Activated T-cell treated with anti-CD3 and anti-CD28 coated beads for 48 hours (primary cell): ENCODE measurements around the gene TRIO.

Experiments used
- DNase-seq: peaks from one replicate; pipeline ENCODE4 v3.0.0-alpha.2; 2020; ENCODE audit warnings: low read depth

TRIO gene

GRCh38 chr5:14226554-14226953, 83.4 kb downstream of the TRIO start:
- no peak for DNase-seq

DNA sequence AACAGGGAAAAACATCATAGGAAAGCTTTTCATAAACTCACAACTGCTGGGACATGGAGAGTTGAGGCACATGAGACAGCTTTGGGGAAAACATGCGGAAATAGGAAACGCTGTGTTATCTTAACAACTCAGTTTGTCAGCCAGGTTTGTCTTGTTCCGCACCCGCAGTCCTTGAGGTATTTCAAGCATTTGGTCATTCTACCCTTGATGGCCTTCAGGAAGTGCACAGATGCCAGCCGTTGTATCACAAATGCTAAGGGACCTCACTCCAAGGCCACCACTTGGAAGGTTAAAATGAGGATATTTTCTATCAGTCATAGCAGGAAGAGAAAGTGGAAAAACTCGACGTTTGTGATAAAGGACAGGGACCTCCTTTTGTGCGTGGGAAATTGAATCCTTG, 83.8 kb downstream of the TRIO start:
- DNase-seq: no peak

DNA sequence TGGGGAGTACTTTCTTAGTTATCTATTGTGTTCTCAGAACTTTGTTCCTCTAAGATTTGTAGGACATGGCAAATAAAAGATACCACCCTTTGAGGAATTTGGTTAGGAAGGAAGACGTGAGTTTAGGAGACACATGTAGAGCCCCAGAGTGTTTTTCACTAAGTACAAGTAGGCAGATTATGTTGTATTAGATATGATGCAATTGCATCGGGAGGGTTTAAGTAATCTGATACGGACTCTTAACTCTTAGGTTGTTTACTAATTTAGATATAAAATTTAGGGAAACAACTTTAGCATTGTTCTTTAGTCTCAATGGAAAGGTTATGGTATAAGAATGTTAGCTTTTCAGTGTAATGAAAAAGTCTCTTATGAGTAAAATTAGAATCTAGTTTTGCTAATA, 84.4 kb downstream of the TRIO start:
- DNase-seq: no peak

DNA sequence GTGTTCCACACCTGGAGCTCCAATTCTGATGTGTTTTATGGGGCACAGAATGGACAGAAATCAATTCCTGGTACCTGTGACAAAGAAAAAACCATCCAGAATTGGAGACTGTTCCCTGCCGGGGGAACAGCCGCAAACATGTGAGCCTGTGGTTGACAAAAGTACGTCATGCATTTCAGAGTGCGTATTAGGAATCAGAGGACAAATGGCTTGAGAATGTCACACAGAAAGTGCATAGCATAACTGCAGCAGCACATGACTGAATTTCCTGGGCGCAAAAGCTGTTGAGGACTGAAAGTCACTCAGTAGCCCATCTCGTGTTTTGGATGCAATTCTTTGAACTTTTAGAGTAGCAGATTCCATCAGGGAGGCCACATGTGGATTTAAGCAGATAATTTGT, 85.1 kb downstream of the TRIO start:
- no peak for DNase-seq

GRCh38 chr5:14229181-14229580, 86.0 kb downstream of the TRIO start:
- DNase-seq: no peak

DNA sequence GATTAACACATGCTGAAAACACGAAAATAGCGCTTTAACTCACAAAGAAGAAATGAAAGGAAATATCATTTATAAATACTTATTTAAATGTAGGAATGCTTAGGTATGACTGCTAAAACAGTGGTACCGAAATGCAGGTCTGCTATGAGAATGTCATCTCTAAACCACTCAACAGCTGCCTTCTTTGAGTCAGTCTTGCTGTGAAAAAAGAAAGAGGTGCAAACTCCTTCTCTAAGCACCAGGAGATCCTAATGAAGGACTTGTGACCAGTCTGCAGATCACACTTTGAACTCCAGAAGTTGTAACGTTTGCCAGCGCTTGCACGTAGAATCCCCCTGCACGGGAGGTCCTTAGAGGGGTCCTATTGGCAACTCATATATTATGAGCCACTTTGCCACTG, 86.6 kb downstream of the TRIO start:
- no peak for DNase-seq

DNA sequence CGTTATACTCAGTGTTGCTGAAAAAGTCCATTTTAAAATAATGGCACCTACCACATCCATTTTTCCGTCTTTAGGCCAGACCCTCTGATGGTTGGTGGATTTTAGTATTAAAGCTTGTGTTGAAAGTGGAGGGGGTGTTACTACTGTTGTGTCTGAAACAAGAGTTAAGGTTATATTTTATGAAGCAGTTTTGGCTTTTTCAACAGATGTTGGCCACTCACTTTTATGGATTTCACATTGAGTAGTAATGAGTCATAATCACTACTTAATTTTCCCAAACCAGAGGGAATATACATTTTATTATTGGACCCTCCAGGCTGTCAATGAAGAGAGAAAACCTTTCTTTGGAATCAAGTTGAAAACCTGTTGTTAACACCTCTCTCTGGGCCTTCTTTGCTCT, 88.0 kb downstream of the TRIO start:
- no peak for DNase-seq

DNA sequence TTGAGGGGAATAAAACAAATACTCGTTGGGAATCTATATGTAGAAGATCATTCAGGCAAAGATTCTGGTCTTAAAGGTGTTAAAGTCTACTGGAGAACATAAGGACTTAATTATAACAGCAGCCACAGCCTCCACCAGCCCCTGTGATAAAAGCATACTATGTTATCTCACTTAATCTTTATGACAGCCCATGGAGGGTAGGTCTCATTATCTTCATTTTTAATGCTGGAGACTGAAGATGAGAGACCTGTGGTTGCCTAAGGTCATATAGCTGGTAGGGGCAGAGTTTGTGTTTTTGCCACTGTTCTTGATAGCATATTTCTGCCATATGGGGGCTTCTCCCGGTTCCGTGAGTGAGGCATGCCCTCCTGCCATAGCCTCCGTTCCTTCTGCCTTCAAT, 88.7 kb downstream of the TRIO start:
- no peak for DNase-seq

GRCh38 chr5:14234204-14234603, 91.1 kb downstream of the TRIO start:
- no peak for DNase-seq

DNA sequence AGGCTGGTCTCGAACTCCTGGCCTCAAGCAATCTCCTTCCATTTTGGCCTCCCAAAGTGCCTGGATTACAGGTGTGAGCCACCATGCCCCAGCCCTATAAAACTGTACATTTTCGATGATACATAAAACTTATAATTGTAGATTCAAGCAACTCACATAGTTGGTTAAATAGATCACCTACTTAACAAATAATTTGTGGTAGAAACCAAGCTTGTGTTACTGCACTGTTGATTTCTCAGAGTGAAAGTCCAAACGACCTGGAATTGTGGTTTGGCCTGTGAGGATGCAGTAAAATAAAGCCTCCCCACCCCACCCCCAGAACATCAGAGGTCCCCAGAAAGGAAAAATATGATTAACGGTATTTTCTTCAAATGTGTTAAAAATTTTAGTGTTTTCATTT, 92.7 kb downstream of the TRIO start:
- DNase-seq: no peak

- no peak for DNase-seq
These were observed 93.6 kb downstream of the TRIO start for GRCh38 chr5:14236757-14237156.

- no peak for DNase-seq
These were observed 94.4 kb downstream of the TRIO start for GRCh38 chr5:14237317-14238086.

GRCh38 chr5:14238272-14238671, 95.1 kb downstream of the TRIO start:
- DNase-seq: no peak

DNA sequence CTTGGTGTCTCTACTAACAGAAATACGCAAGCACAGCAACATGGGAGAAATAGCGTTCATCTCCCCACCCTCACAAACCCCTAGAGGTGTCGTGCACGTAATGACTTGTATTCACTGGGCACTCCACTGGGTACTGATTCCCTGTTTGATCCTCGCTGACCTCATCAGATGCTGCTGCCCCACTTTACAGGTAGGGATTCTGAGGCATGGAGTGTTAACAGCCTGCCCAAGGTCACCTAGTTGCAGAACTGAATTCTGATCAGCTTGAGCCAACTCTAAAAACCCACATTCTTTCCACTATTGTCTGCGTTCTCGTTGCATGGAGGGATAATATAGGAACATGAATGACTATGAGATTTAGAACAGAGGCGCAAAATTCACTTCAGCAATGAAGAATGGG, 96.3 kb downstream of the TRIO start:
- no peak for DNase-seq

DNA sequence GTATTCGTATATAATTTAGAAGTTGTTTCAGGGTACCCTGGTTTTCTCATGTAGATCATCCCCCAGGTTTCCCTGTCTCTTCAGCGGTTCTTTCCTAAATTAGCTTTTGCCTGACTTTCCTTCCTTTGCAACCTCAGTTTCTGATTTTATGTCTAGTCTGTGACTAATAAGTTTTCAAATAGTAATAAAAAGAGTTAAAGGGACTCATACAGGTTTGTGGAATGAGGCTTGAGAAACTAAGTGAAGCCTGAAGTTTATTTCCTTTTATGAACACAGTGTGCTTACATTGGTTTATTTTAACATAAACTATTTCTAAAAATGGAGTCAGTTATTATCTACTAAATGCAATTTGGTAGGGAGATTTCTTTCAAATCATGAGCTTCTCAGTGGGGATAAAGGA, 96.8 kb downstream of the TRIO start:
- no peak for DNase-seq

- DNase-seq: no peak
These were observed 97.2 kb downstream of the TRIO start for GRCh38 chr5:14240359-14240758.

GRCh38 chr5:14241141-14241540, 98.0 kb downstream of the TRIO start:
- no peak for DNase-seq

DNA sequence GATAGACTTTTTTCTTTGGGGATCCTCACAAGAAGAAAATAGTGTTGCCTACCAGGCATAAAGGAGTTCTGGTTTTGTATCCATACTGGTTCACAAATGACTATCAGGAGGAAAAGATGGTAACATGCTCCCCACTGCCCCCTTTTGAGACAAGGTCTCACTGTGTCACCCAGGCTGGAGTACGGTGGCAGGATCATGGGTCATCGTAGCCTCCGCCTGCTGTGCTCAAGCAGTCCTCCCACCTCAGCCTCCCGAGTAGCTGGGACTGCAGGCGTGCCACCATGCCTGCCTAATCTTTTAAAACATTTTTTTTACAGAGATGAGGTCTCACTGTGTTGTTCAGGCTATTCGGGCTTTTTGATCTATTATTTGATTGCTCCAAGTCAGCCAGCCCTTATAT, 99.3 kb downstream of the TRIO start:
- no peak for DNase-seq

GRCh38 chr5:14242871-14243383, 99.8 kb downstream of the TRIO start:
- no peak for DNase-seq

- DNase-seq: no peak
These were observed 100.6 kb downstream of the TRIO start for GRCh38 chr5:14243766-14244165.

DNA sequence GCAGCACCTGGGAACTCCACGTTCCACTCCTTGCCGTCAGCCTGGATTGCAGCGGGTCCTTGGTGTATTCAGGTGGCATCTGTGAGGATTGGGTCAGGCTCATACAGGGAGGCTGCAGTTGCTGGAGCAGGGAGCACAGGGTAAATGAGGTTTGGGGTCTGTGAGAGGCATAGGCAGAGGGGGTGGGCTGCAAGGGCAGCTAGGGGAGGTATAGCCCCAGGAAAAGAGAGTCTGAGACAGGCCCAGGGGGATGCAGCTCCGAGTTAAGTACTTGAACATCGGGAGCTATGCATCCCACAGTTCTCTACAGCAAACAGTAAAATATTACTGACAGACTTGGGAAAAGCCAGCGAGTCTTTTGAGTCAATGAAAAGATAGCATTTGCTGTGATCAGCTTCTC, 101.6 kb downstream of the TRIO start:
- no peak for DNase-seq

DNA sequence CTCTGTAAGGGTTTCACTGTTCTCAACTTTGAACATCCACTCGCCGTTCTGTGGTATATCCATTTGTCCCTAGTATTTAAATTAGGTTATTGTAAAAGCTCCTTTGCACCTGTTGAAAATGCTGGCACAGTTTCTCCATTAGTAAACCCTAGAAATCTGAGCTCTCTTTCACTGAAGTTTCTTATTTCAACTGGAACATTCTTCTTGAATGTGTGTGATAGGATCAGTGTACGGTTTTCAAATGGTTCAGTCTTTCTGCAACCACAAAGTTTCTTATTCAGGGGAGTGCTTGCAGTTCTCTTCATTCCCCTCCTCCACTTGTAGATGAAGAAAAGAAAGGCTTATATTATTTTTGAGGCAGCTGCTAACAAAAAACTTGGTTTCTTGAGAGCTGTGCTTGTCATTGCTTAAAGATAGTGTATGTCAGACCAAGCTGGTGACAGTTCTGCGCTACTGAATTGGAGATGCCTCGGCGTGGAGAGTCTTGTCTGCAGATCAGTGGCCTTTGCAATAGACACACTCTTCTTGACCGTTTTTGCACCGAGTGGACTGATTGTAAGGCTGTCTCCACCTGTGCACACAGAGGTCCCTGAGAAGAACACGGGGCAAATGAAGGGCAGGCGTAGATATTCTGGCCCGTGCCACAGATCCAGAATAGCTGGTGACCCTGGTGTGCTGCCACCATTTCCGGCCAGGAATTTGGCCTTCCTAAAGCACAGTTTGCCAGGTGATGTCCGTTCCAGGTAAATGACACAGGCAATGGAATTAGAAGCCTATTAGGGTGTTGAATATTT, 102.2 kb downstream of the TRIO start:
- no peak for DNase-seq

GRCh38 chr5:14246350-14247053, 103.4 kb downstream of the TRIO start:
- no peak for DNase-seq
